Transverse colon (tissue), 4 donors: Measurements from ENCODE around the gene KLF11.

Experiments used
- CTCF ChIP-seq, 5 experiments: fragments of 200-600 bp in 3 of 5; fragments of 450-650 bp in 2 of 5; sonication (generic) in 3 of 5; IDR thresholded peaks; 1 replicate in 2 of 5; 2 replicates in 3 of 5; pipeline ENCODE4 v1.5.1; 2016 to 2017; ENCODE audit warnings: antibody characterized with exemption in 5 of 5, inconsistent platforms in 3 of 5, mild to moderate bottlenecking in 2 of 5, moderate library complexity in 1 of 5
- EP300 ChIP-seq: sonication (generic); formaldehyde crosslinking; IDR thresholded peaks from one replicate; pipeline ENCODE4 v1.6.1; 2017; ENCODE audit warnings: antibody characterized with exemption, low read depth
- POLR2A ChIP-seq: fragments of 450-650 bp; IDR thresholded peaks from one replicate; pipeline ENCODE4 v1.6.1; 2016; ENCODE audit warnings: antibody characterized with exemption, mild to moderate bottlenecking, moderate library complexity
- POLR2AphosphoS5 ChIP-seq, 3 donors: sonication (generic); formaldehyde crosslinking; IDR thresholded peaks; one replicate each; pipeline ENCODE4 v1.6.1; 2016; ENCODE audit warnings: antibody characterized with exemption in 3 of 3

GRCh38 chr2:10073706-10074105 lies 30.4 kb downstream of the KLF11 start:
- TF ChIP-seq CTCF (IDR thresholded peaks at IDR 0.05) (no peak), POLR2A (no peak), EP300 (no peak), POLR2AphosphoS5 (IDR thresholded peaks at IDR 0.05) (no peak)
